Measurements from ENCODE around the gene APOBR. TPM values are rescaled to one million over a fixed set of nuclear protein-coding genes. Genes with fewer than 3 reads are reported as not detected.
A peak's percentile ranks its signal among the peaks of the same experiment; 100 is the strongest.

The APOBR gene
- total and polyA plus RNA-seq, 2 of the 13 experiments (the other 11 are each of a cell fraction or from before 2014, with no cell fraction given): 0.03 TPM; not detected in 1

- TF ChIP-seq ZNF407 (CRISPR knock-in tag; IDR thresholded peaks at IDR 0.05; ENCODE audit: not compliant biosample characterization) (no peak), POLR2A (IDR thresholded peaks at IDR 0.05; ENCODE audit: insufficient read depth in 1 of 2, low read depth in 2 of 2, low read length in 2 of 2) (peak in 1 of 2 experiments; percentile 61; a peak in 1 of 4 replicates), NFKBIZ (CRISPR knock-in tag; IDR thresholded peaks at IDR 0.05) (no peak), ZNF781 (CRISPR knock-in tag; IDR thresholded peaks at IDR 0.05; ENCODE audit: borderline replicate concordance, not compliant biosample characterization) (peak; percentile 29), HNRNPK (IDR thresholded peaks at IDR 0.05; ENCODE audit: low read depth, low read length, poor library complexity, severe bottlenecking) (no peak), JARID2 (CRISPR knock-in tag; IDR thresholded peaks at IDR 0.05; ENCODE audit: insufficient replicate concordance) (no peak), ZFP37 (CRISPR knock-in tag; IDR thresholded peaks at IDR 0.05; ENCODE audit: borderline replicate concordance) (no peak), CBX1 (IDR thresholded peaks at IDR 0.05; ENCODE audit: low read depth) (no peak), BORCS8-MEF2B (CRISPR knock-in tag; IDR thresholded peaks at IDR 0.05) (no peak), ZNF30 (CRISPR knock-in tag; IDR thresholded peaks at IDR 0.05) (no peak), MAFF (IDR thresholded peaks at IDR 0.05; ENCODE audit: low read depth, low read length) (no peak), DBP (CRISPR knock-in tag; IDR thresholded peaks at IDR 0.05; ENCODE audit: not compliant biosample characterization) (no peak), DPF2 (CRISPR knock-in tag; IDR thresholded peaks at IDR 0.05; ENCODE audit: borderline replicate concordance, low read depth) (no peak), AKAP8 (CRISPR knock-in tag; IDR thresholded peaks at IDR 0.05) (no peak), MAFG (CRISPR knock-in tag; IDR thresholded peaks at IDR 0.05) (no peak), SPEN (CRISPR knock-in tag; IDR thresholded peaks at IDR 0.05; ENCODE audit: low read depth) (peak; percentile 37; the same call in 1 of the 2 replicates), ZC3H13 (CRISPR knock-in tag; IDR thresholded peaks at IDR 0.05) (no peak)
- TF ChIP-seq, protein P1, sequence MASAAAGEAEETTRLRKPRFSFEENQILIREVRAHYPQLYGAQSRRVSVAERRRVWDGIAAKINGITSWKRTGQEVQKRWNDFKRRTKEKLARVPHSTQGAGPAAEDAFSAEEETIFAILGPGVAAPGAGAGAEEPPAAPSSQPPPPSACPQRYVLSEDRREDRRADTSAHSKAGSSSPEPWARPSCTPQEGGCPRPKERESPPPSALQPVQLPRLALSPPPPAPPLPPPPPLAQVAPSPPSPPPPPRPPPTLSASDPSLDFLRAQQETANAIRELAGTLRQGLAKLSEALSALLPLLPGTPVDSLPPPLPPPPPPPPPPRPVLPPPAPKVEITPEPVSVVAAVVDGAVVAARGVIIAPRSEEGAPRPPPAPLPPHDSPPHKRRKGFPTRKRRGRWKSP (CRISPR knock-in tag; IDR thresholded peaks at IDR 0.05): no peak
Observed at GRCh38 chr16:28531777-28532744, 37.6 kb downstream of the APOBR start (continued).

Data from HepG2 (cell line).